ENCODE data around the gene MGMT. TPM values are rescaled to one million over a fixed set of nuclear protein-coding genes. Genes with fewer than 3 reads are reported as not detected.

Gene MGMT
- total and polyA plus RNA-seq, 9 of the 15 experiments (the other 6 are each of a cell fraction or from before 2014, with no cell fraction given) = 0.03 to 0.29 (median 0.11) TPM; not detected in 4

GRCh38 chr10:129518793-129519192, 51.8 kb downstream of the MGMT start:
- Histone ChIP-seq H3K4me2 (ENCODE audit: insufficient read depth, low read length) (no peak overlapping the region), H3K4me3 (no peak overlapping the region), H3K27ac (ENCODE audit: extremely low read depth, low read depth, low read length) (no peak overlapping the region), H3K79me2 (ENCODE audit: control insufficient read depth, insufficient read depth, low read length) (no peaks in the 10 kb centered on the region), H3K9me1 (ENCODE audit: control insufficient read depth, insufficient read depth, low read length) (no peaks in the 10 kb centered on the region), H3K36me3 (ENCODE audit: control insufficient read depth, insufficient read depth, low read length) (no peaks in the 10 kb centered on the region), H3K27me3 (ENCODE audit: control insufficient read depth in 2 of 2, insufficient read depth in 2 of 2, low read length in 2 of 2) (peaks cover 0 to under 1% of the 10 kb centered on the region in 2 experiments; a peak in 1 of 5 replicates), H3K4me1 (replicated peaks in 1 of 2; ENCODE audit: control insufficient read depth in 2 of 2, insufficient read depth in 2 of 2, low read length in 2 of 2) (no peaks in the 10 kb centered on the region), H3K9me3 (replicated peaks; ENCODE audit: control insufficient read depth, insufficient read depth, low read depth, low read length) (no peaks in the 10 kb centered on the region), H4K20me1 (replicated peaks; ENCODE audit: control insufficient read depth, insufficient read depth, low read length) (no peaks in the 10 kb centered on the region), H2AFZ (ENCODE audit: low read depth, low read length) (no peak overlapping the region), H3K9ac (ENCODE audit: insufficient read depth in 1 of 2, low read depth in 2 of 2, low read length in 2 of 2) (no peak overlapping the region)
- ChIA-PET POLR2A (interaction anchor here (0.7 kb wide), 1 partner anchor 41 kb away, joined by 3 read pairs; no protein-coding TSS in a partner anchor), CTCF (ENCODE audit: low intra/inter-chr PET ratio) (no interaction called here)
- in situ Hi-C loops (cut with MboI) (no loop called here), intact Hi-C loops (cut with micrococcal nuclease) (no loop called here)
- WGBS (ENCODE audit: insufficient coverage, low coverage, missing lambda C conversion rate) = 0% methylated on average over 6 of the region's 6 CpGs
- DNase-seq (ENCODE audit: extremely low read depth in 1 of 4, low spot score in 3 of 4) (no peak), ATAC-seq (no peak), FAIRE-seq (no peak)
- BruUV-seq (replicated peaks) = no TSS peak
- TF ChIP-seq TSHZ1 (CRISPR knock-in tag; IDR thresholded peaks at IDR 0.05) (no peak), DMBX1 (CRISPR knock-in tag; IDR thresholded peaks at IDR 0.05; ENCODE audit: borderline replicate concordance) (no peak), SAFB (IDR thresholded peaks at IDR 0.05; ENCODE audit: borderline replicate concordance, low read depth, low read length) (no peak), ZNF217 (CRISPR knock-in tag; IDR thresholded peaks at IDR 0.05) (no peak), FOXA3 (CRISPR knock-in tag; conservative IDR thresholded peaks at IDR 0.05 in 1 of 2, IDR thresholded peaks at IDR 0.05 in 1 of 2) (no peak), ZKSCAN8 (CRISPR knock-in tag; IDR thresholded peaks at IDR 0.05) (no peak), NCOA1 (IDR thresholded peaks at IDR 0.05; ENCODE audit: low read depth) (no peak), CHAMP1 (IDR thresholded peaks at IDR 0.05) (no peak), ADNP (tag; IDR thresholded peaks at IDR 0.05) (no peak), ELF1 (tag; IDR thresholded peaks at IDR 0.05) (no peak), CBX2 (IDR thresholded peaks at IDR 0.05; ENCODE audit: insufficient read depth, low read length, poor library complexity, severe bottlenecking) (no peak), XRCC4 (IDR thresholded peaks at IDR 0.05; ENCODE audit: extremely low read depth, insufficient read depth, insufficient read length) (no peak), LCOR (CRISPR knock-in tag; IDR thresholded peaks at IDR 0.05) (no peak), FOXJ3 (CRISPR knock-in tag; IDR thresholded peaks at IDR 0.05) (no peak), ZNF584 (CRISPR knock-in tag; IDR thresholded peaks at IDR 0.05; ENCODE audit: low read depth) (no peak), ATF6 (CRISPR knock-in tag; IDR thresholded peaks at IDR 0.05) (no peak)

Measured in K562 (cell line).